Germinal center (tissue), 1 donor: ENCODE results near the gene FAM72D.
"Not testable (repeated sequence)": the region's sequence is repeated elsewhere in the genome, so short reads cannot be mapped to it uniquely, and the experiment has no call there.

Experiments used
- DNase-seq: peaks from one replicate; pipeline ENCODE4 v3.0.0; 2012; ENCODE audit warnings: mixed read lengths, low spot score

Gene FAM72D

GRCh38 chr1:145082483-145083255 lies 13.1 kb upstream of the FAM72D start:
- DNase-seq: not testable (repeated sequence)

- DNase-seq: not testable (repeated sequence)
Measured at GRCh38 chr1:145093517-145094149, 2.1 kb upstream of the FAM72D start.

GRCh38 chr1:145094655-145095211 lies 1.0 kb upstream of the FAM72D start:
- DNase-seq: not testable (repeated sequence)

GRCh38 chr1:145101725-145102124 lies 6.0 kb downstream of the FAM72D start:
- DNase-seq: not testable (repeated sequence)

GRCh38 chr1:145103294-145103693 lies 7.5 kb downstream of the FAM72D start:
- DNase-seq: not testable (repeated sequence)

GRCh38 chr1:145111674-145112073 lies 15.9 kb downstream of the FAM72D start:
- DNase-seq: not testable (repeated sequence)

- DNase-seq: not testable (repeated sequence)
Measured at GRCh38 chr1:145112703-145113102, 16.9 kb downstream of the FAM72D start.

GRCh38 chr1:145114560-145115057 lies 18.8 kb downstream of the FAM72D start:
- DNase-seq: not testable (repeated sequence)

- not testable (repeated sequence) for DNase-seq
Measured at GRCh38 chr1:145115587-145116493, 20.1 kb downstream of the FAM72D start.

GRCh38 chr1:145119842-145120241 lies 24.1 kb downstream of the FAM72D start:
- not testable (repeated sequence) for DNase-seq

- not testable (repeated sequence) for DNase-seq
Measured at GRCh38 chr1:145122344-145123061, 26.7 kb downstream of the FAM72D start.

GRCh38 chr1:145123062-145123395 lies 27.3 kb downstream of the FAM72D start:
- DNase-seq: not testable (repeated sequence)

- DNase-seq: not testable (repeated sequence)
Measured at GRCh38 chr1:145123992-145124641, 28.3 kb downstream of the FAM72D start.

- not testable (repeated sequence) for DNase-seq
Measured at GRCh38 chr1:145125112-145125511, 29.3 kb downstream of the FAM72D start.

- not testable (repeated sequence) for DNase-seq
Measured at GRCh38 chr1:145127144-145127543, 31.4 kb downstream of the FAM72D start.

- not testable (repeated sequence) for DNase-seq
Measured at GRCh38 chr1:145128697-145129469, 33.1 kb downstream of the FAM72D start.

GRCh38 chr1:145134476-145134875 lies 38.7 kb downstream of the FAM72D start:
- DNase-seq: not testable (repeated sequence)

GRCh38 chr1:145140549-145140948 lies 44.8 kb downstream of the FAM72D start:
- DNase-seq: not testable (repeated sequence)

- not testable (repeated sequence) for DNase-seq
Measured at GRCh38 chr1:145144264-145144913, 48.6 kb downstream of the FAM72D start.
